H9 (cell line): ENCODE results near the gene DLX6. TPM values are rescaled to one million over a fixed set of nuclear protein-coding genes. Genes with fewer than 3 reads are reported as not detected.

Source experiments
- DNase-seq: peaks from one replicate; pipeline ENCODE4 v3.0.0-alpha.2; 2017
- H2AFZ ChIP-seq: one replicate; pipeline ENCODE4 v1.6.1; 2013; ENCODE audit warnings: mild to moderate bottlenecking, low read length, control low read depth, moderate library complexity
- H2AK5ac ChIP-seq: 2 replicates; pipeline ENCODE4 v1.6.1; 2013; ENCODE audit warnings: low read length, control low read depth, mixed read lengths; ENCODE audit not compliant: insufficient read length
- H2BK120ac ChIP-seq: one replicate; pipeline ENCODE4 v1.6.1; 2013; ENCODE audit warnings: low read depth, mild to moderate bottlenecking, low read length, control low read depth, inconsistent platforms; ENCODE audit not compliant: poor library complexity, severe bottlenecking
- H2BK12ac ChIP-seq: 2 replicates; pipeline ENCODE4 v1.6.1; 2013; ENCODE audit warnings: low read length, control low read depth, mixed read lengths, low read depth; ENCODE audit not compliant: insufficient read length
- H2BK15ac ChIP-seq: 2 replicates; pipeline ENCODE4 v1.6.1; 2013; ENCODE audit warnings: low read depth, low read length, control low read depth
- H2BK20ac ChIP-seq: one replicate; pipeline ENCODE4 v1.6.1; 2013; ENCODE audit warnings: low read depth, mild to moderate bottlenecking, low read length, control low read depth, inconsistent platforms; ENCODE audit not compliant: poor library complexity, severe bottlenecking
- H2BK5ac ChIP-seq: 2 replicates; pipeline ENCODE4 v1.6.1; 2013; ENCODE audit warnings: low read length, control low read depth, mixed read lengths; ENCODE audit not compliant: insufficient read length
- H3K14ac ChIP-seq: 2 replicates; pipeline ENCODE4 v1.6.1; 2013; ENCODE audit warnings: low read length, control low read depth; ENCODE audit not compliant: insufficient read depth
- H3K18ac ChIP-seq: 2 replicates; pipeline ENCODE4 v1.6.1; 2013; ENCODE audit warnings: low read depth, mild to moderate bottlenecking, mixed read lengths, low read length, control low read depth; ENCODE audit not compliant: insufficient read length
- H3K23ac ChIP-seq: 2 replicates; pipeline ENCODE4 v1.6.1; 2013; ENCODE audit warnings: low read length, control low read depth, mixed read lengths, low read depth; ENCODE audit not compliant: insufficient read length
- H3K23me2 ChIP-seq: 2 replicates; pipeline ENCODE4 v1.6.1; 2013; ENCODE audit warnings: low read depth, mild to moderate bottlenecking, mixed read lengths, low read length, control low read depth; ENCODE audit not compliant: insufficient read length, poor library complexity, severe bottlenecking
- H3K27ac ChIP-seq: 2 replicates; pipeline ENCODE4 v1.5.1; 2013; ENCODE audit warnings: low read length, control low read depth, mixed read lengths, low read depth; ENCODE audit not compliant: insufficient read length
- H3K27me3 ChIP-seq: 2 replicates; pipeline ENCODE4 v1.6.1; 2013; ENCODE audit warnings: low read length, control low read depth, inconsistent platforms; ENCODE audit not compliant: insufficient read depth
- H3K4ac ChIP-seq: 2 replicates; pipeline ENCODE4 v1.6.1; 2013; ENCODE audit warnings: low read depth, mild to moderate bottlenecking, control low read depth, inconsistent platforms, low read length, moderate library complexity
- H3K4me1 ChIP-seq: 2 replicates; pipeline ENCODE4 v1.6.1; 2013; ENCODE audit warnings: low read length, control low read depth, inconsistent platforms; ENCODE audit not compliant: insufficient read depth
- H3K4me2 ChIP-seq: 2 replicates; pipeline ENCODE4 v1.6.1; 2013; ENCODE audit warnings: low read length, control low read depth, mixed read lengths; ENCODE audit not compliant: insufficient read length, insufficient read depth
- H3K56ac ChIP-seq: 2 replicates; pipeline ENCODE4 v1.6.1; 2013; ENCODE audit warnings: low read depth, mild to moderate bottlenecking, mixed read lengths, low read length, control low read depth; ENCODE audit not compliant: insufficient read length
- H3K79me1 ChIP-seq: 2 replicates; pipeline ENCODE4 v1.6.1; 2013; ENCODE audit warnings: low read depth, mild to moderate bottlenecking, moderate library complexity, low read length, control low read depth, inconsistent platforms; ENCODE audit not compliant: insufficient read depth, poor library complexity, severe bottlenecking
- H3K79me2 ChIP-seq: 2 replicates; pipeline ENCODE4 v1.6.1; 2013; ENCODE audit warnings: low read length, control low read depth, inconsistent platforms; ENCODE audit not compliant: insufficient read depth
- H3K9ac ChIP-seq: 2 replicates; pipeline ENCODE4 v1.6.1; 2013; ENCODE audit warnings: low read length, control low read depth, mixed read lengths; ENCODE audit not compliant: insufficient read length; ENCODE audit errors: extremely low read depth
- H3K9me3 ChIP-seq: one replicate; pipeline ENCODE4 v1.6.1; 2013; ENCODE audit warnings: low read depth, low read length, inconsistent platforms; ENCODE audit not compliant: control insufficient read depth
- H3T11ph ChIP-seq: one replicate; pipeline ENCODE4 v1.6.1; 2013; ENCODE audit warnings: mild to moderate bottlenecking, low read length, control low read depth, inconsistent platforms
- H4K20me1 ChIP-seq: one replicate; pipeline ENCODE4 v1.6.1; 2013; ENCODE audit not compliant: control insufficient read depth, insufficient read length, insufficient read depth
- H4K5ac ChIP-seq: 2 replicates; pipeline ENCODE4 v1.6.1; 2013; ENCODE audit warnings: low read depth, mild to moderate bottlenecking, mixed read lengths, low read length, control low read depth; ENCODE audit not compliant: insufficient read length
- H4K8ac ChIP-seq: replicated peaks from 2 replicates; pipeline ENCODE4 v1.6.1; 2013; ENCODE audit warnings: low read length, control low read depth, mixed read lengths, low read depth; ENCODE audit not compliant: insufficient read length
- H4K91ac ChIP-seq: 2 replicates; pipeline ENCODE4 v1.6.1; 2013; ENCODE audit warnings: low read depth, mild to moderate bottlenecking, moderate library complexity, mixed read lengths, low read length, control low read depth; ENCODE audit not compliant: insufficient read length
- H3K27ac Mint-ChIP-seq, 3 experiments: 2 replicates in 2 of 3; 3 replicates in 1 of 3; pipeline ENCODE4 v1.8.0; 2020 to 2021; ENCODE audit warnings: mixed read lengths in 3 of 3, mild to moderate bottlenecking in 1 of 3, moderate library complexity in 1 of 3
- H3K27me3 Mint-ChIP-seq: 2 replicates; pipeline ENCODE4 v1.8.0; 2021; ENCODE audit warnings: low read depth, mild to moderate bottlenecking, moderate library complexity, mixed read lengths
- H3K36me3 Mint-ChIP-seq, 3 experiments: 2 replicates in 2 of 3; 3 replicates in 1 of 3; pipeline ENCODE4 v1.8.0; 2020 to 2021; ENCODE audit warnings: low read depth in 3 of 3, mixed read lengths in 3 of 3; ENCODE audit not compliant: insufficient read depth in 1 of 3
- H3K4me1 Mint-ChIP-seq, 2 experiments: 2 replicates each; pipeline ENCODE4 v1.8.0; 2020; ENCODE audit warnings: mixed read lengths in 2 of 2
- H3K4me3 Mint-ChIP-seq, 2 experiments: 2 replicates in 1 of 2; 3 replicates in 1 of 2; pipeline ENCODE4 v1.8.0; 2020 to 2021; ENCODE audit warnings: mild to moderate bottlenecking in 2 of 2, mixed read lengths in 2 of 2, moderate library complexity in 1 of 2
- H3K9me3 Mint-ChIP-seq, 2 experiments: 2 replicates in 1 of 2; 3 replicates in 1 of 2; pipeline ENCODE4 v1.8.0; 2020; ENCODE audit warnings: mild to moderate bottlenecking in 2 of 2, mixed read lengths in 2 of 2, moderate library complexity in 1 of 2
- WGBS: extraction: QIAGEN DNeasy Blood & Tissue Kit; methylation state at CpG from one replicate; pipeline ENCODE4 v1.1.7; 2013; ENCODE audit warnings: missing lambda C conversion rate, low lambda C conversion rate, mixed read lengths; ENCODE audit not compliant: insufficient read length; ENCODE audit errors: extremely low coverage; 5-methylcytosine and 5-hydroxymethylcytosine counted together
- total RNA-seq: library from RNA; stranded (reverse); gene quantifications from 2 replicates; pipeline ENCODE4 v1.2.1, GENCODE V29; 2021
- TF ChIP-seq, protein P1 (sequence below): fragments of 200-600 bp; sonication (generic); conservative IDR thresholded peaks from 3 replicates; pipeline ENCODE4 v1.8.0; 2021; ENCODE audit warnings: antibody characterized with exemption, mild to moderate bottlenecking

The DLX6 gene
- total RNA-seq, 1 experiment from 2014 or later, result 0.24 TPM

DNA sequence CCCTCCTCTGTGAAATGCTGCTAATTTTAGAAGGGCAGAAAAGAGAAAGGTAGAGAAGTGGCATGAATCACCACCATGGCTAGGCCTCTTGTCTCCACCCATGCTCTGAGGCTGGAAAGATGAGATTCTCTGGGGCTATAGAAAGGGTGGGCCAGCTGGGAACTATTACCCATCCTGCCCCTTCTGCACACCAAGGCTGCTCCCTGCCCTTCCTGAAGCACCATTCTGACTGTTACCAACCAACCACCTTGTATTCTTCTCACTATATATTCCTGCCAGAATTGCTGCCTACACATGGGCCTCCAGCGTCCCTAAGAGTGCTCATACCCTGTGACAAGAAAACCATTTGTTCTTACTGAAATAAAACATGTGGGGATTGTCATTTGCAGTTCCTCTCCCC, 11.4 kb upstream of the DLX6 start:
- no peak overlapping the region for H3K14ac ChIP-seq
- no CpG with 5 or more reads among the region's 1 CpG for WGBS
- H4K91ac ChIP-seq, result no peak overlapping the region
- no peak overlapping the region for H3T11ph ChIP-seq
- no peak overlapping the region for H3K9ac ChIP-seq
- no peak overlapping the region for H3K4ac ChIP-seq
- no peak overlapping the region for H4K8ac ChIP-seq
- no peak overlapping the region for H3K4me2 ChIP-seq
- H3K4me3 Mint-ChIP-seq, result peak overlapping the region in 1 of 2 experiments; percentile 5; a peak in 1 of 5 replicates
- peaks cover 84% of the 10 kb centered on the region for H3K27me3 ChIP-seq
- peaks cover 15% of the 10 kb centered on the region for H3K23me2 ChIP-seq
- no peak overlapping the region for H3K56ac ChIP-seq
- H3K9me3 Mint-ChIP-seq, result peaks cover 0 to 14% of the 10 kb centered on the region in 2 experiments; a peak in 4 of 5 replicates
- H2BK12ac ChIP-seq, result no peak overlapping the region
- no peak overlapping the region for H3K27ac Mint-ChIP-seq
- H3K36me3 Mint-ChIP-seq, result no peaks in the 10 kb centered on the region
- no peaks in the 10 kb centered on the region for H4K20me1 ChIP-seq
- H3K27me3 Mint-ChIP-seq, result peaks cover 100% of the 10 kb centered on the region
- H3K79me1 ChIP-seq, result no peaks in the 10 kb centered on the region
- H3K9me3 ChIP-seq, result no peaks in the 10 kb centered on the region
- H2BK120ac ChIP-seq, result no peak overlapping the region
- no peak for DNase-seq
- no peak overlapping the region for H3K23ac ChIP-seq
- H3K4me1 Mint-ChIP-seq, result peaks cover 36 to 70% of the 10 kb centered on the region in 2 experiments
- TF ChIP-seq, protein P1, sequence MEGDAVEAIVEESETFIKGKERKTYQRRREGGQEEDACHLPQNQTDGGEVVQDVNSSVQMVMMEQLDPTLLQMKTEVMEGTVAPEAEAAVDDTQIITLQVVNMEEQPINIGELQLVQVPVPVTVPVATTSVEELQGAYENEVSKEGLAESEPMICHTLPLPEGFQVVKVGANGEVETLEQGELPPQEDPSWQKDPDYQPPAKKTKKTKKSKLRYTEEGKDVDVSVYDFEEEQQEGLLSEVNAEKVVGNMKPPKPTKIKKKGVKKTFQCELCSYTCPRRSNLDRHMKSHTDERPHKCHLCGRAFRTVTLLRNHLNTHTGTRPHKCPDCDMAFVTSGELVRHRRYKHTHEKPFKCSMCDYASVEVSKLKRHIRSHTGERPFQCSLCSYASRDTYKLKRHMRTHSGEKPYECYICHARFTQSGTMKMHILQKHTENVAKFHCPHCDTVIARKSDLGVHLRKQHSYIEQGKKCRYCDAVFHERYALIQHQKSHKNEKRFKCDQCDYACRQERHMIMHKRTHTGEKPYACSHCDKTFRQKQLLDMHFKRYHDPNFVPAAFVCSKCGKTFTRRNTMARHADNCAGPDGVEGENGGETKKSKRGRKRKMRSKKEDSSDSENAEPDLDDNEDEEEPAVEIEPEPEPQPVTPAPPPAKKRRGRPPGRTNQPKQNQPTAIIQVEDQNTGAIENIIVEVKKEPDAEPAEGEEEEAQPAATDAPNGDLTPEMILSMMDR, result no peak
- no peaks in the 10 kb centered on the region for H3K79me2 ChIP-seq
- H3K27ac ChIP-seq, result no peak overlapping the region
- peaks cover under 1% of the 10 kb centered on the region for H3K4me1 ChIP-seq
- no peak overlapping the region for H2AFZ ChIP-seq
- H3K18ac ChIP-seq, result no peak overlapping the region
- no peak overlapping the region for H2BK20ac ChIP-seq
- no peak overlapping the region for H2BK15ac ChIP-seq
- H2AK5ac ChIP-seq, result no peak overlapping the region
- H4K5ac ChIP-seq, result no peak overlapping the region
- H2BK5ac ChIP-seq, result no peak overlapping the region
